H9 (cell line): ENCODE results near the gene SPDEF. TPM values are rescaled to one million over a fixed set of nuclear protein-coding genes. Genes with fewer than 3 reads are reported as not detected.

Experiments used
- DNase-seq: peaks from one replicate; pipeline ENCODE4 v3.0.0-alpha.2; 2017
- H2AFZ ChIP-seq: one replicate; pipeline ENCODE4 v1.6.1; 2013; ENCODE audit warnings: mild to moderate bottlenecking, low read length, control low read depth, moderate library complexity
- H2AK5ac ChIP-seq: 2 replicates; pipeline ENCODE4 v1.6.1; 2013; ENCODE audit warnings: low read length, control low read depth, mixed read lengths; ENCODE audit not compliant: insufficient read length
- H2BK120ac ChIP-seq: one replicate; pipeline ENCODE4 v1.6.1; 2013; ENCODE audit warnings: low read depth, mild to moderate bottlenecking, low read length, control low read depth, inconsistent platforms; ENCODE audit not compliant: poor library complexity, severe bottlenecking
- H2BK12ac ChIP-seq: 2 replicates; pipeline ENCODE4 v1.6.1; 2013; ENCODE audit warnings: low read length, control low read depth, mixed read lengths, low read depth; ENCODE audit not compliant: insufficient read length
- H2BK15ac ChIP-seq: 2 replicates; pipeline ENCODE4 v1.6.1; 2013; ENCODE audit warnings: low read depth, low read length, control low read depth
- H2BK20ac ChIP-seq: one replicate; pipeline ENCODE4 v1.6.1; 2013; ENCODE audit warnings: low read depth, mild to moderate bottlenecking, low read length, control low read depth, inconsistent platforms; ENCODE audit not compliant: poor library complexity, severe bottlenecking
- H2BK5ac ChIP-seq: 2 replicates; pipeline ENCODE4 v1.6.1; 2013; ENCODE audit warnings: low read length, control low read depth, mixed read lengths; ENCODE audit not compliant: insufficient read length
- H3K14ac ChIP-seq: 2 replicates; pipeline ENCODE4 v1.6.1; 2013; ENCODE audit warnings: low read length, control low read depth; ENCODE audit not compliant: insufficient read depth
- H3K18ac ChIP-seq: 2 replicates; pipeline ENCODE4 v1.6.1; 2013; ENCODE audit warnings: low read depth, mild to moderate bottlenecking, mixed read lengths, low read length, control low read depth; ENCODE audit not compliant: insufficient read length
- H3K23ac ChIP-seq: 2 replicates; pipeline ENCODE4 v1.6.1; 2013; ENCODE audit warnings: low read length, control low read depth, mixed read lengths, low read depth; ENCODE audit not compliant: insufficient read length
- H3K23me2 ChIP-seq: 2 replicates; pipeline ENCODE4 v1.6.1; 2013; ENCODE audit warnings: low read depth, mild to moderate bottlenecking, mixed read lengths, low read length, control low read depth; ENCODE audit not compliant: insufficient read length, poor library complexity, severe bottlenecking
- H3K27ac ChIP-seq: 2 replicates; pipeline ENCODE4 v1.5.1; 2013; ENCODE audit warnings: low read length, control low read depth, mixed read lengths, low read depth; ENCODE audit not compliant: insufficient read length
- H3K27me3 ChIP-seq: 2 replicates; pipeline ENCODE4 v1.6.1; 2013; ENCODE audit warnings: low read length, control low read depth, inconsistent platforms; ENCODE audit not compliant: insufficient read depth
- H3K4ac ChIP-seq: 2 replicates; pipeline ENCODE4 v1.6.1; 2013; ENCODE audit warnings: low read depth, mild to moderate bottlenecking, control low read depth, inconsistent platforms, low read length, moderate library complexity
- H3K4me1 ChIP-seq: 2 replicates; pipeline ENCODE4 v1.6.1; 2013; ENCODE audit warnings: low read length, control low read depth, inconsistent platforms; ENCODE audit not compliant: insufficient read depth
- H3K4me2 ChIP-seq: 2 replicates; pipeline ENCODE4 v1.6.1; 2013; ENCODE audit warnings: low read length, control low read depth, mixed read lengths; ENCODE audit not compliant: insufficient read length, insufficient read depth
- H3K56ac ChIP-seq: 2 replicates; pipeline ENCODE4 v1.6.1; 2013; ENCODE audit warnings: low read depth, mild to moderate bottlenecking, mixed read lengths, low read length, control low read depth; ENCODE audit not compliant: insufficient read length
- H3K79me1 ChIP-seq: 2 replicates; pipeline ENCODE4 v1.6.1; 2013; ENCODE audit warnings: low read depth, mild to moderate bottlenecking, moderate library complexity, low read length, control low read depth, inconsistent platforms; ENCODE audit not compliant: insufficient read depth, poor library complexity, severe bottlenecking
- H3K79me2 ChIP-seq: 2 replicates; pipeline ENCODE4 v1.6.1; 2013; ENCODE audit warnings: low read length, control low read depth, inconsistent platforms; ENCODE audit not compliant: insufficient read depth
- H3K9ac ChIP-seq: 2 replicates; pipeline ENCODE4 v1.6.1; 2013; ENCODE audit warnings: low read length, control low read depth, mixed read lengths; ENCODE audit not compliant: insufficient read length; ENCODE audit errors: extremely low read depth
- H3K9me3 ChIP-seq: one replicate; pipeline ENCODE4 v1.6.1; 2013; ENCODE audit warnings: low read depth, low read length, inconsistent platforms; ENCODE audit not compliant: control insufficient read depth
- H3T11ph ChIP-seq: one replicate; pipeline ENCODE4 v1.6.1; 2013; ENCODE audit warnings: mild to moderate bottlenecking, low read length, control low read depth, inconsistent platforms
- H4K20me1 ChIP-seq: one replicate; pipeline ENCODE4 v1.6.1; 2013; ENCODE audit not compliant: control insufficient read depth, insufficient read length, insufficient read depth
- H4K5ac ChIP-seq: 2 replicates; pipeline ENCODE4 v1.6.1; 2013; ENCODE audit warnings: low read depth, mild to moderate bottlenecking, mixed read lengths, low read length, control low read depth; ENCODE audit not compliant: insufficient read length
- H4K8ac ChIP-seq: replicated peaks from 2 replicates; pipeline ENCODE4 v1.6.1; 2013; ENCODE audit warnings: low read length, control low read depth, mixed read lengths, low read depth; ENCODE audit not compliant: insufficient read length
- H4K91ac ChIP-seq: 2 replicates; pipeline ENCODE4 v1.6.1; 2013; ENCODE audit warnings: low read depth, mild to moderate bottlenecking, moderate library complexity, mixed read lengths, low read length, control low read depth; ENCODE audit not compliant: insufficient read length
- H3K27ac Mint-ChIP-seq, 3 experiments: 2 replicates in 2 of 3; 3 replicates in 1 of 3; pipeline ENCODE4 v1.8.0; 2020 to 2021; ENCODE audit warnings: mixed read lengths in 3 of 3, mild to moderate bottlenecking in 1 of 3, moderate library complexity in 1 of 3
- H3K27me3 Mint-ChIP-seq: 2 replicates; pipeline ENCODE4 v1.8.0; 2021; ENCODE audit warnings: low read depth, mild to moderate bottlenecking, moderate library complexity, mixed read lengths
- H3K36me3 Mint-ChIP-seq, 3 experiments: 2 replicates in 2 of 3; 3 replicates in 1 of 3; pipeline ENCODE4 v1.8.0; 2020 to 2021; ENCODE audit warnings: low read depth in 3 of 3, mixed read lengths in 3 of 3; ENCODE audit not compliant: insufficient read depth in 1 of 3
- H3K4me1 Mint-ChIP-seq, 2 experiments: 2 replicates each; pipeline ENCODE4 v1.8.0; 2020; ENCODE audit warnings: mixed read lengths in 2 of 2
- H3K4me3 Mint-ChIP-seq, 2 experiments: 2 replicates in 1 of 2; 3 replicates in 1 of 2; pipeline ENCODE4 v1.8.0; 2020 to 2021; ENCODE audit warnings: mild to moderate bottlenecking in 2 of 2, mixed read lengths in 2 of 2, moderate library complexity in 1 of 2
- H3K9me3 Mint-ChIP-seq, 2 experiments: 2 replicates in 1 of 2; 3 replicates in 1 of 2; pipeline ENCODE4 v1.8.0; 2020; ENCODE audit warnings: mild to moderate bottlenecking in 2 of 2, mixed read lengths in 2 of 2, moderate library complexity in 1 of 2
- CTCF ChIP-seq: fragments of 200-600 bp; sonication (generic); conservative IDR thresholded peaks from 3 replicates; pipeline ENCODE4 v1.8.0; 2021; ENCODE audit warnings: antibody characterized with exemption, mild to moderate bottlenecking
- WGBS: extraction: QIAGEN DNeasy Blood & Tissue Kit; methylation state at CpG from one replicate; pipeline ENCODE4 v1.1.7; 2013; ENCODE audit warnings: missing lambda C conversion rate, low lambda C conversion rate, mixed read lengths; ENCODE audit not compliant: insufficient read length; ENCODE audit errors: extremely low coverage; 5-methylcytosine and 5-hydroxymethylcytosine counted together
- total RNA-seq: library from RNA; stranded (reverse); gene quantifications from 2 replicates; pipeline ENCODE4 v1.2.1, GENCODE V29; 2021

SPDEF gene
- total RNA-seq, 1 experiment from 2014 or later: 0.15 TPM

DNA sequence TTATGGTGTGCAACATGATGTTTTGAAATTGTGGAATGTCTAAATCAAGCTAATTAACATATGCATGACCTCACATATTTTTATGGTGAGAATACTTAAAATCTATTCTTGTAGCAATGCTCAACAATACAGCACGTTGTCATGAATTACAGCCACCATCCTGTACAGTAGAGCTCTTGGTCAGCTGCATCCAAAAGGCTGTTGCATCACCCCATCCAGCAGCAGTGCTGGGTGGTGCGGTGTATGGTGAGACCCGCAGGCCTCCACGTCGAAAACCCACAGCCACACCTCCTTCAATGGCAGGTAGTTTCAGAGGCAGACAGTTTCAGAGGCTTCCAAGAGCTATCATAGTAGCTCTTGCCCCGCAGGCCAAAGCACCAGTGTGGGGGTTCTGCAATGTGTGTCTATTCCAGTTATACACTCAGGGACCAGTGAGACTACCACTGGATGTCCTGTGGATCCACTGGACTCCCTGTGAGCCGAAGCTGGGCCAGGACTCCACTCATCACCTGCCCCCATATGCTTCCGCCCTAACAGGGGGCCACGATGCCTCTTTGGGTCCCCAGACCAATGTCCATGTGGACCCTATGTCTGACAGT, 66.8 kb downstream of the SPDEF start:
- H2AFZ ChIP-seq: no peak overlapping the region
- no peaks in the 10 kb centered on the region for H3K27me3 ChIP-seq
- no peak overlapping the region for H2AK5ac ChIP-seq
- H3K27ac ChIP-seq: no peak overlapping the region
- H2BK5ac ChIP-seq: no peak overlapping the region
- H3K23ac ChIP-seq: no peak overlapping the region
- H4K20me1 ChIP-seq: no peaks in the 10 kb centered on the region
- no peak overlapping the region for H2BK120ac ChIP-seq
- WGBS: no CpG with 5 or more reads among the region's 9 CpGs
- Mint-ChIP-seq H3K4me3 (no peak overlapping the region), H3K27ac (peak overlapping the region in 1 of 3 experiments; percentile 34; a peak in 1 of 7 replicates), H3K9me3 (no peaks in the 10 kb centered on the region), H3K36me3 (no peaks in the 10 kb centered on the region), H3K27me3 (no peaks in the 10 kb centered on the region), H3K4me1 (peaks cover 16 to 27% of the 10 kb centered on the region in 2 experiments)
- no peak for TF ChIP-seq CTCF
- no peak overlapping the region for H3K9ac ChIP-seq
- no peak overlapping the region for H2BK15ac ChIP-seq
- peaks cover 2% of the 10 kb centered on the region; the same call in 1 of the 2 replicates for H3K4me1 ChIP-seq
- DNase-seq: no peak
- H3K9me3 ChIP-seq: no peaks in the 10 kb centered on the region
- no peak overlapping the region for H3K14ac ChIP-seq
- no peaks in the 10 kb centered on the region for H3K23me2 ChIP-seq
- no peak overlapping the region for H2BK12ac ChIP-seq
- no peak overlapping the region for H4K91ac ChIP-seq
- no peak overlapping the region for H3K4me2 ChIP-seq
- no peak overlapping the region for H2BK20ac ChIP-seq
- no peak overlapping the region for H3K18ac ChIP-seq
- no peak overlapping the region for H3T11ph ChIP-seq
- no peak overlapping the region for H3K4ac ChIP-seq
- H4K8ac ChIP-seq: no peak overlapping the region
- H3K79me2 ChIP-seq: no peaks in the 10 kb centered on the region
- H3K79me1 ChIP-seq: no peaks in the 10 kb centered on the region
- no peak overlapping the region for H4K5ac ChIP-seq
- no peak overlapping the region for H3K56ac ChIP-seq

Other genes with a start within 250 kb of the SPDEF start
- gene NUDT3, start 163.7 kb downstream of the SPDEF start, total RNA-seq: 22.7 and 23.6 TPM in 2 replicates
- gene RPS10, start 130.3 kb downstream of the SPDEF start, total RNA-seq: 2,330 and 2,392 TPM in 2 replicates
- gene PACSIN1, start 90.3 kb downstream of the SPDEF start, total RNA-seq: 7.0 and 7.6 TPM in 2 replicates
- gene ILRUN, start 140.4 kb upstream of the SPDEF start, total RNA-seq: 63.7 and 64.6 TPM in 2 replicates
- 204 and 216 TPM in 2 replicates for gene SNRPC, start 201.2 kb upstream of the SPDEF start, total RNA-seq
- 16.4 and 17.8 TPM in 2 replicates for gene BLTP3A, start 235.8 kb upstream of the SPDEF start, total RNA-seq